Activated CD4-positive, CD25-positive, alpha-beta regulatory T cell treated with anti-CD3 and anti-CD28 coated beads, Interleukin-2, amount 50 U/mL, for 24 hours (primary cell): ENCODE data around the gene MRTFB.

Experiments
- ATAC-seq, 2 donors: fragments of 150-1000 bp; cut with Tn5 transposase; one replicate each; pipeline ENCODE4 v1.10.0; 2021; ENCODE audit warnings: mild to moderate bottlenecking in 1 of 2, moderate library complexity in 1 of 2

Gene MRTFB

DNA sequence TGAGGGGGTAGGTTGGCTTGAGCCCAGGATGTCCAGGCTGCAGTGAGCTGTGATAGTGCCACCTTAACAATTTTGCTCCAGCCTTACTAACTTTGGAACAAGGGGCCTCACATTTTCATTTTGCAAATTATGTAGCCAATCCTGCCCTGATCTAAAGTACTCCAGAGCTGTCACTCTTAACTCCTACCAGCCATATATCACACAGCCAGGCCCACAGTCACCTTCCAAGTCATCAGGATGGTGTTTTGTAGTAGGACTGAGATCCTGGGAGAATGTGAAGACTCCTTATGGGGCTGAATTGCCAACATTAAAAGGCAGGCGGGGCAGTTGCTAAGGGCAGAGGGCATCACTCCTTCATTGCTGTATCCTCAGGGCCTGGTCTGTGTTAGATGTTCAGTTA, 243.0 kb downstream of the MRTFB start:
- no peak for ATAC-seq

GRCh38 chr16:14315683-14316320, 244.7 kb downstream of the MRTFB start:
- ATAC-seq = no peak
